HG02588 (cell line): ENCODE results near the gene SBF2.

Experiments
- ATAC-seq: cut with Tn5 transposase; IDR thresholded peaks from one replicate; pipeline ENCODE4 v1.9.1; 2021; ENCODE audit warnings: mild to moderate bottlenecking, moderate library complexity; ENCODE audit not compliant: unreplicated experiment

The SBF2 gene

DNA sequence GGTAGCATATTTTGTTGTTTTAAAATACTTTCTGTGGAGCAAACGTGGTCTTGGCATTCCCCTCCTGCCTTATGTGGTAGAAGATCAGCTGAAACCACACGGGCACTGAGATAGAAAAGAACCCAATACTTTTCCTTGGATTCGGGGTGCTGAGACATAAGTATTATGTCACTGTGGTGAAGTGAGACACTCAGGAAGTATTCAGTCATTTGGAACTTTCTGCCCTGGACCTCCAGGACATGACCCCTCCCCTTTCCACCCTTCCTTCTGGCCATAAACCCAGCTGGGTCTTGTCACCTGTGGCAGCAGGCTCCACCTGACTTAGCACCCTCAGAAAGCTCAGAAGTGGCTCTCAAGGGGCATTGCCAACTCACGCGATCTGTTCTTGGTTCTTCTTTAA, 506.8 kb downstream of the SBF2 start:
- no peak for ATAC-seq

DNA sequence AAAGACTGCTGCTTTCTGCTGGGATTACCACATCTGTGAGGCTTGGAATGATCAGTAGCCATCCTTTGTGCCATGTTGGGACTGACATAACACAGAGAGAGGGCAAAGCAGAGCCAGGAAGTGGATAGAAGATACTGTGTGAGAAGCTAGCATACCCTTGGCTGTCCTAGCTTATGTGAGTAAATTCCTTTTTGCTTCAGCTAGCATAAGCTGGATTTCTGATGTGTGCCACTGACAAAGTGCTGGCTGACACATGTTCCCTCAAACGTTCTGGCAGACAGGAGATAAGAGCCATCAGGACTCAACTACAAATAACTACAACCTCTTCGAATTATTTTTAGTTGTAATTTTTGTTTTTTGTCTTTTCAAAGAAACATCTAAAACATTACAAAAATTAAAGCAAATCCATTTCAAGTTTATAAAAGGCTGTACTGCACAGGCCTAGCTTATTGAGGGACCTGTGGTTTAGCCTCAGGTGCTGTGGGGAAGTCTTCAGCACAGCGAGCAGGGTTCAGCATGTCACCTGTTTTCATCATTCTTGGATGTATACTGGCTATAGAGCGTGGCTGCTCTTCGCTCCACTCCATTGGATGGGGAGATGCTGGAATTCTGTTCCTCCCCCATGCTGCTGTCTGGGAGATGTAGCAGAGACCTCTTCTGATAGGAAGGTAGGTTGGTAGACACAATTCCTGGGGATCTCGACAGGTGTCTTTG, 509.3 kb downstream of the SBF2 start:
- ATAC-seq, result no peak

DNA sequence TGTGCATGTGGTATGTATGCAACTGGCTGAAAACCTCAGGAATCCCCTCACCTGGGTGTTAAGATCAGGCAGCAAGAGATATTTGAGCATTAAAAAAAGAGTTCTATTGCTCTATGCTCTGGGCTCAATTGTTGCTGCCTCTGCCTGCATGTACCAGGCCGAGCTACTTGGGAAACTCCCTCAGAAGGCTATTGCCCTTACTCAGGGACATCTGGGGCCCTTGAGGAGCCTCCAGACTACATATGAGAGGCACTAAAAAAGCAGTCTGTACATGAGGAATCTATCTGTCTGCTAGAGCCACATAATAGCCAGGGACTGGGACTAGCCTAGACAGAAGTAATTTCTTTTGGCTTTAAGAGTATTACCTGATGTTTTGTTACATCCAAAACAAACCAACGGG, 510.0 kb downstream of the SBF2 start:
- ATAC-seq, result no peak

DNA sequence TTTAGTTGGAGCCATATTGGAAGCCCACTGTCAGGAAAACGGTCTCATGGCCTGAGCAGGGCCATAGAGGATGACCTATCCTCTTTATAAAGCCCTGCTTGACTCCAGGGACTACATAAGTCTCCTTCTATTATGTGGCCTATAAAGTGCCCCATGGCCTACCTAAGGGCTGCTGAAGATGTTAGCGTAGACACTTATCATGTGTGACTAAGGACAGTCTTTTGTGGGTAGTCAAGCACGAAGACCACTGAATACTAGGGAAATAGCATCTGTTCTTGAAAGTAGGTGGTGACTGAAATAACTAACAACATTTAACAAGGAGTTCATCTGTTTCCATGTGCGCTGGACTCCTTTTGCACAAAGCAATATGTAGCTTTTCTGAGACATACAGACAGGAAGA, 513.1 kb downstream of the SBF2 start:
- no peak for ATAC-seq

DNA sequence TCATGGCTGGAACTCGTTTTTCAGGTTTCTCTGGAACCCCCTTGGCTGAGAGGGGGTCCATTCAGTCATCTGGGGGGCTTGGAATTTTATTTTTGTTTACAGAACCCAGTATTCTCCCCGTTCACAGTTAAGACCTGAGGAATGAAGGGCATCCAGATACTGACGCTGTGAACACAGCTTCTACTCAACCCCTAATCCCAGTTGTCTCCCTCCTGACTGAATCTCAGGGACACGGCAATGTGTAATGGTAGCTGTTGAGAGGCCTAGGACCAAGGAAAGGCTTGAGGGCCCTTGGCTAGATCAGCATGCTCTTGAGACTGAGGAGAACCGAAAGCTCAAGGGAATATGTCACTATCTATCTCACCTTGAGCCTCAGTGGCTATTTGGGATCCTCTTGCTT, 516.5 kb downstream of the SBF2 start:
- ATAC-seq, result no peak

DNA sequence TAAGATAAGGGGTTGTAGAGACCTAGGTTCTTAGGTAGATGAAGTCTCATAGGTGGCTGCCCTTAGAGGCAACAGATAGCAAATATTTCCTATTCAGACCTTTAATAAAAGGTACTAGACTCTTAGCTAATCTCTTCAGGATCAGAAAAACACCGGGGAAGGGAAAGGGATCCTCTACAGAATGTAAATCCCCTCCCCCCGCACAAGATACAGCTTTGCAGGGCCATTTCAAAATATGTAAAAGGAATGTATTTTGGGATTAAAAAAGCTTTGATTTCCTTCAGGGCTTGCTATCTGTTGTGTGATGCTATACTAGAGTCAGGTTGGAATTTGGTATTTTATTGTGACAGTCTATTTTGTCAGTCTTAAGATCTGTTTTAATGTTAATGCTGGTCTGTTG, 517.0 kb downstream of the SBF2 start:
- ATAC-seq, result no peak

DNA sequence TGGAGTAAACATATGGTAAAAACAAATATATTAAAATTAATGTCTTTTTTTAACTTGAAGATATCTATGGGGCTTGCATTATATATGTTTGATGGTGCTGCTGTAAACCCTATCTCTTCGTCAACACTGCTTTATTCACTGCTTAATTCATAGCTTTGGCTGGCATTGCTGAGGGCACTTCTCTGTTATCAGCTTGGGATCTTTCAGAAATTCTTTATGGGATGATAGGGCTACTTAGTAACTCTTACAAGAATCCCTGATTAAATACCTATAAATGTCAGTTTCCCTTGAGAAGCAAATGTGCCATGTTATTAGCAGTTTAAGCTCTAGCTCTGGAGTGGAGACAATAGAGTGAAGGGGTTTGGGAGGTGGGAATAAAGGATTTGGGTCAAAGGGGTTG, 517.8 kb downstream of the SBF2 start:
- ATAC-seq, result no peak

DNA sequence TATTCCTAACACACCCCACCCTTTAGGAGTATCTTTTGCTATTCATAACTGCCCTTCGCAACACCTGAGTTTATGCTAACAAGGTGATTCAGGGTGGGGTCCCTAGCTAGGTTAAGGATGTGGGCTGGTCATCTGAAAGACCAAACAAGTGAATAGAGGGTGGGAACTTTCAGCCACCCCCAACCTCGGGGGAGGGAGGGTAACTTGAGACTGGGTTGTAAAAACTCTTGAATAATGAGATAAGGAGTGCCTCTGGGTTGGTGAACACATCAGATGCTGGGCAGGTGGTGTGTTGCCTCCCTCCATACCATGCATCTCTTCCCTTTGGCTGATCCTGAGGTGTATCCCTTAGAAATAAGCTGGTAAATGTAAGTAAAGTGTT, 518.6 kb downstream of the SBF2 start:
- no peak for ATAC-seq

DNA sequence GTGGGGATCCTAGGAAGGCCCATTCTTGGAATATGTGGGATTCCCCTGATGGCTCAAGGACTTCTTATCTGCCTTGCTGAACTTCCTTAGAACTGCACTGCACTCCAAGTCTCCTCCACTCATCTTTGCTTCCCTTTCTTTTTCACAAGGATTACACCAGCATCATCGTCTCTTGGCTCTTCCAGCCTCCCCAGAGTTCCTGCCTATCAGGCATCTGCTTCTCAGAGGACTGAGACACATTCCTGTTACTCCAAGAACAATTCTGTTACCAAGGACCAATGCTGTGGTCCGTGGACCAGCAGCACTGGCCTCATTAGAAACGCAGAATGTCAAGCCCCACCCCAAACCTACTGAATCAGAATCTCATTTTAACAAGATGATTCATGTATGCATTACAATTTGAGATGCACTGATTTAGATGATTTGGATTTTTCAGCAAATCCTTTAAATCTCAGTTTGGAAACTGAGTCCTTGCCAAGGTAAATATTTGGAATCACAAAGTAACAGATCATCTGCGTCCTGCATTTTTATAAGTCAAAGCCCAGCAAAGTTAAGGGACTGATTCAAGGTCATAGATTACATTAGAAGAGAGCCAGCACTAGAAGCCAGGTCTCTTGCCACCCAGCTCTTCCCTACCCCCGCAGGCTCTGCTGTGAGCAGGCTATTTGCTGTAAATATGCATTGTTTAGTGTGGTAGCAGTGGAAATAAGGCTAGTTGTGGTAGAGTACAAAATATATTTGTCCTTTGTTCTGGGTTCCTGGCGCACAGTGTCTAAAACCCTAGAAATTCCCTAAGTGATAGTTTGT, 519.2 kb downstream of the SBF2 start:
- ATAC-seq, result no peak

DNA sequence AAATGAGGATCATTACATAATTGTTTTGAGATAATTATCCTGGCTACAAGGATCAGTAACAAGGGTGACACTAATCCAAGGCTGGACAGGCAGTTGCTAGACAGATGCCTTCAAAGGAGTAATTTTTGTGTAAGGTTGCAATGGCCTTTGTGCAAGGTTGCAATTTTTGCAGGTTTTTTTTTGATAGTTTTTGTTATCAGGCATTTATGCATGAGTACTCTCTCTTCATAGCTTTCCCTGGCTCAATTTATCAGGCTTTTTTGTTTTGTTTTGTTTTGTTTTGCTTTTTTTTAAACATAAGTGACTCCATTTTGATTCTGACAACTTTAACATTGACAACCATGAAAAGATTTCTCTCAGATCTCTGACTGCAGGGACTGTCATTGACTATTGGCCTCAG, 519.9 kb downstream of the SBF2 start:
- no peak for ATAC-seq

DNA sequence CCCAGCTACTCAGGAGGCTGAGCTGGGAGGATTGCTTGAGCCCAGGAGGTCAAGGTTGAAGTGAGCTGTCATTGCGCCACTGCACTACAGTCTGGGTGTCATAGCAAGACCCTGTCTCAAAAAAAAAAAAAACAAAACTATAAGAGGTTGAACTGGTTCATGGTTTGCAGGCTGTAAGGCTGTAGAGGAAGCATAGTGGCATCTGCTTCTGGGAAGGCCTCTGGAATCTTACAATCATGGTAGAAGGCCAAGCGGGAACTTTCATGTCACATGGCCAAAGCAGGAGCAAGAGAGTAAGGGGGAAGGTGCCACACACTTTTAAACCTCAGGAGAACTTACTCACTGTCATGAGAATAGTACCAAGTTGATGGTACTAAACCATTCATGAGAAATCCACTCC, 520.5 kb downstream of the SBF2 start:
- no peak for ATAC-seq

DNA sequence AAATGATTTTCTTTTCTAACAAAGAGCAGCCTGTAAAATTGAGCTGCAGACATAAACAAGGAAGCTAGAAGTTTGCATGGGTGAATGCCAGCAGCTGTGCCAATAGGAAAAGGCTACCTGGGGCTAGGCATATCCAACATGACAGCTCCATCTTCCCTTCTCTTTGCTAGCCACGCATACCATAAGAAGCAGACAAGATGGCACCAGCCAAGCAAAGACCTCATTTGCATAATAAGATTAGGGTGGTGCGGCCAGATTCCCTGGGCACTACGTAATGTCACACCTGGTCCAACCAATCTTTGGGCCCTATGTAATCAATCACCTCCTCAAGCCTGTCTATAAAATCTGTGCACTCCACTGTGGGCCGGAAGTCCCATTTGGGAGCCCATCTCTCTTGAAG, 521.8 kb downstream of the SBF2 start:
- no peak for ATAC-seq

DNA sequence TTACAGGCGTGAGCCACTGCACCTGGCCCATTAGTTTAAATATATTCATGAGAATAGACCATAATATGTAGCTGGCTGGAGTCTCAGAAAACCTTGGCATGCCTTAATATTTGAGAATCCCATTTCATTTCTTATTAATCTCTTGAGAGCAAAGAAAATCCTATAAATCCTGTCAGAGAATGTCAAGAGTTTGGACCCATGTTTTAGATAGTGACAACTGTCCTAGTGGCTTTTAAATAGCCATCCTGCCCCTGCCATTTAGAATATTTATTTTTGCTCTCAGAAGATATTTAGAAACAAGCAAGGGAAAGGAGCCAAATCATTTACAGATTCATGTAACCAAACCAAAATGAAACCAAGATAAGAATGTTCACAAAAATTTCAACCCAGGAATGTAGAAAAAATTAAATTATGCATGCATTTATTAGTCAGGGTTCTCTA, 522.9 kb downstream of the SBF2 start:
- ATAC-seq, result no peak

DNA sequence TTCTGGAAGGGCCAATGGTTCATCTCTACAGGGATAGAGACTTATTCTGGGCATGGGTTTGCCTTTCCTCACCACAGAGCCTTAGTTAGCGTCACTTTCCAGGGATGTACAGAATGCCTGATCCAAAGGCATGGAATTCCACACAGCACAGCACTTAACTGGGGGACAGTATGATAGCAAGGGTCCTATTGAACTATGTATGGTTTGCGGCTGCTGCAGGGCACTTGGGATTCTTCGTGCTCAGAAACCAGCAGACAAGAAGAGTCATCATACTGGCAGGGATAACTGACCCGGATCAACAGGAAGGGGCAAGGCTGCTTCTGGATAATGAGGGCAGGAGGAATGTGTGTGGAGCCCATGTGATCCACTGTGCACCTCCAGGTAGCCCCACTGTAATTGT, 524.4 kb downstream of the SBF2 start:
- no peak for ATAC-seq

DNA sequence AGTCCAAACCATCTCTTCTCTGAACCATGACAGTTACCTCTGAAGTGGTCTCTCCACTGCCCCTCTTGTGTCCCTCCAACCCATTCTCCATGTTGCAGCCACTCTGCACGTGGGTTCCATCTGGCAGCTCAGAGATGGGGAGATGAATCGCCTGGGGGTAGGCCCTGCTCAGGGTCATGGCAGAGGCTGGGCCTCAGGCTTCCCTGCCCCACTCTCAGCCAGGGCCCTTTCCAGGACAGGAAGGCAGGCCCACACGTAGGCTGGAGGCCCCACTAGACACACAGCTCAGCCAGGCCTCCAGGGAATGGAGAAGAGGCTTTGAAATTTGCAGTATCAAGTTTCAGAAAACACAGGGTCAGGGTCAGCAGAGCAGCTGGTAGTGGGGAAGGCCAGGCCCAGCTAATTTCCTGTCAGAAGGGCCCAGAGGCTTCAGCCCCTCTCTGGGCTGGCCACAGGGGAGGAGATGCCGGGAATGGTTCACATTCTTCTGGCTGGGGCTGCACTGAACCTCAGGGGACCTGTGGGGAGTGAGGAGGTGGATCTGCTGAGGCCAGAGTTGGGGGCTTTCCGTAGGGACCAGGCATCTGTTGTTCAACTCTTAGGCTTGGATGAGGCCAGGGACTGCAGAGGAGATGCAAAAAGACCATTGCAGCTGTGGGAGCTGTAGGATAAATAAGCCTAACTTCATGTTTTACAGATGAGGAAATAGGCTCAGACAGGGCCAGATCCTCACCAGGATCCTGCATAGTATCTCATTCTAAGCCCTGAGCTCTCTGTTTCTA, 528.5 kb downstream of the SBF2 start:
- ATAC-seq, result no peak

DNA sequence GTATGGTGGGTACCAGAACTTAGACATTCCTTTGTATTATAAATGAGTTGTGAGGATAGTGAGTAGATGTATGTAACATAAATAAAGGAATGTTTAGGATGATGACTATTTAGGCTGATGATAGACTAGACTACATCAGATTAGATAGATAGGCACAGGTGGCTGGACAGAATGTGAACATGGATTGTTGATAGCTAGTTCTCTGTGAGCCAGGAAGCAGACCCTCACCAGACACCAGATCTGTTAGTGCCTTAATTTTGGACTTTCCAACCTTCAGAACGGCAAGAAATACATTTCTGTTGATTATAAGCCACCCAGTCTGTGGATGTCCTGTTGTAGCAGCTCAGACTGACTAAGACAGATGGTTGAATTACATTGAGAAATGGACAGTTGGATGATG, 530.7 kb downstream of the SBF2 start:
- no peak for ATAC-seq

DNA sequence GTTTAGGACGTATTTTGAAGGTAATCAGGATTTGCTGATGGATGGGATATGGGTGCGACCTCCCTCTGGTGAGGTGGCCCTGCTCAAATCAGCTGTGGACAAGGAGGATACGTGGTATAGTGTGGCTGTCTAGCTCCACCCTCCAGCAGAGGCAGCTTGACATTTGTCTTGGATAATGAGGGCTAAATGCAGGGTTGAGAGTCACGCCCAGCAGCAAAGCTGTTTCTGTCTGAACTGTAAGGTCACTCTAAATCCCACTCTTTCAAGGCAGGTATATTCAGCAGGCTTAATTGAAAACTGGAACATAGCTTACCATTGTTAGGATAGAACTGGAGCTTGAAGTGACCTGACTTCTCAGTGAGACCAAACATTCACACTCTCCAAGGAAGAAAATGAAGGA, 531.5 kb downstream of the SBF2 start:
- ATAC-seq, result no peak

DNA sequence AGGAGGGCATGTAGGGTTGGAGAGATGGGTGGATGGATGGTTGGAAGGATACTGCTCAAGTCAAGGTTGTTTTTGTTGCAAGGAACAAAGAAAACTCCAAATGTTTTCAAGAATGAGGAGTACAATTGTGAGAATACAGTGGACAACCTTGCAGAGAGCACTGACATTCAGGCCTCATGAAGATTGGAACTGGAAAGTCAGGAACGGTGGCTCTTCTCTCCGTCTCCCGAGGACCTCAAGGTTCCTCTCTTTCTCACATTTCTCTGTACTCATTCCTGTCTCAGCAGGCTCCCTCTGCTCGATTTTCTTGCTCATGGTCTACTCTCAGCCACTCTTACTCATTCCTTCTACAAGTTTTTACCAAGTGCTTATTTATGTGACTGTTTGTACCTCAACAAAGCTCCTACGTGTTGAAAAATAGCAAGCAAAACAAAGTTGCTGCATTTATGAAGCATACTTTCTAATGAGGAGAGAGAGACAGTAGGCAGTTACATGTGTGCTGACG, 532.5 kb downstream of the SBF2 start:
- ATAC-seq, result no peak

DNA sequence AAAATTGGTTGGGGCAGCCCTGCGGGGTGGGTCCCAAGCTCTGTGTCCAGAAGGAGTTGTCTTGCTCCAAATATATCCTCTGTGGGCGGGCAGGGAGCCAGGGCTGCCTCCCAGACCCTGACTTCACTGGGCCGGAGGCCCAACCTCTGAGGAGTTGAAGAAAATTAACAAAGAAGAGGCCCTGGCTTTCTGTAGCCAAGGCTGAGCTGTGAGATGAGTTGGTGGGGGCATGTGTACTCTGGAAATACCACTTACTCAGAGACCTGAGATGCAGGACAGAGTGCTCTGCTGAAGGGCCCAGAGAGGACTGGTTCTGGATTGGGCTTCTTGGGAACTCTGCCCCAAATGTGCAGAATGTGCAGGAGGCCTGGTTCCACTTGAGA, 533.8 kb downstream of the SBF2 start:
- ATAC-seq, result no peak

DNA sequence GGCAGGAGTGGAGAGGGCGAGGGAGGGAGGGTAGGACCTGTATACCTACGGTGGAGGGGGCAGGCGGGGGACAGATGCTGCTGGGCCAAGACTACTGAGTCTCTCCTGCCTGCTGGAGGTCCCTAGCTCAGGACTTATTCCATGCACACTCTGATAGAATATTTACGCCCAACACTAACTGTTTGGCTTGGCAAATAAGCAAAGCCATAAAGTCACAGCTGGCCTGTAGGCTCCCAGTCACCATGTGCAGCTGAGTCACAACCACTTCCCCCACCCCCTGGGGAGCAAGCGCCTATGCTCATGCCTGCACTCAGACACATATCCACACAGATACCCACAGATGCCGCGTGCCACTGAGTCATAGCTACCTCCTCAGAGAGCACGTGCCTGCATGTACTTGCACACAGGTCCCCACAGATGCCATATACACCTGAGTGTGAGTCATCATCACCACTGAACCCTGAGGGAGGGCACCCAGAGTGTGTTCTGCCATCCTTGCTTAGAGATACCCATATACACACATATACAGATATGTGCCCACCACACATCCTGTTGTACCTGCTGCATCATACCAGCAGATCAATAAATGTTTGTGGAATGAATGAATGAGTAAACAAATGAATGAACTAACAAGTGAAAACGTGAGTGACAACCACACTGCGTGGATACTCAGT, 534.4 kb downstream of the SBF2 start:
- ATAC-seq, result peak; percentile 44
